Psoas muscle (tissue), 8 donors: ENCODE data around the gene AIMP2. TPM values are rescaled to one million over a fixed set of nuclear protein-coding genes. Genes with fewer than 3 reads are reported as not detected.
"Not testable (repeated sequence)": the region's sequence is repeated elsewhere in the genome, so short reads cannot be mapped to it uniquely, and the experiment has no call there.

Source experiments
- ATAC-seq, 4 donors: fragments of 200-7000 bp; cut with Tn5 transposase; one replicate each; pipeline ENCODE4 v1.9.1; 2020; ENCODE audit warnings: moderate library complexity in 3 of 4, mild to moderate bottlenecking in 2 of 4
- DNase-seq, 2 donors: peaks; one replicate each; pipeline ENCODE4 v3.0.0-alpha.2; 2020
- H3K27ac ChIP-seq: fragments of 200-600 bp; one replicate; pipeline ENCODE4 v1.8.0; 2022
- H3K27me3 ChIP-seq, 3 donors: fragments of 200-600 bp in 1 of 3; one replicate each; pipeline versions ENCODE4 v1.6.1 to v1.8.0; 2013 to 2022; ENCODE audit warnings: low read length in 2 of 3, mild to moderate bottlenecking in 2 of 3, moderate library complexity in 1 of 3; ENCODE audit not compliant: insufficient read depth in 3 of 3
- H3K36me3 ChIP-seq, 2 donors: fragments of 200-600 bp in 1 of 2; one replicate each; pipeline versions ENCODE4 v1.6.1 to v1.8.0; 2013 to 2022; ENCODE audit warnings: low read depth in 1 of 2, mild to moderate bottlenecking in 1 of 2, moderate library complexity in 1 of 2; ENCODE audit not compliant: insufficient read depth in 1 of 2
- H3K4me1 ChIP-seq: fragments of 200-600 bp; one replicate; pipeline ENCODE4 v1.8.0; 2022
- H3K4me3 ChIP-seq: fragments of 200-600 bp; one replicate; pipeline ENCODE4 v1.8.0; 2022; ENCODE audit warnings: mild to moderate bottlenecking
- H3K9me3 ChIP-seq: fragments of 200-600 bp; one replicate; pipeline ENCODE4 v1.8.0; 2022
- WGBS, 3 donors: extraction: QIAGEN DNeasy Blood & Tissue Kit; methylation state at CpG; one replicate each; pipeline versions ENCODE4 v1.1.6 to v1.1.7; 2013; 5-methylcytosine and 5-hydroxymethylcytosine counted together
- intact Hi-C, 2 donors: fragments of 100-400 bp; cut with DNase I; formaldehyde crosslinking; loops; one replicate each; pipeline versions ENCODE4 v1.11.0 to v1.14.2; 2022
- polyA plus RNA-seq, 3 donors: library from polyadenylated mRNA; stranded (reverse); fragments of 200-250 nt; gene quantifications; one replicate each; pipeline ENCODE4 v1.2.3, GENCODE V29; 2013
- total RNA-seq, 4 donors: library from RNA; stranded (reverse); fragmentation: NEBNext Ultra II Directional in 2 of 4; extraction: Animal tissue kit (Norgen Biotek cat#: 25700) in 2 of 4; gene quantifications; one replicate each; pipeline versions ENCODE4 v1.2.1 to v1.2.4, GENCODE V29; 2021 to 2023
- TF ChIP-seq, protein P1 (sequence below): fragments of 200-600 bp; IDR thresholded peaks from one replicate; pipeline ENCODE4 v1.8.0; 2022; ENCODE audit warnings: antibody characterized with exemption
- donor health status: healthy with polysubstance abuse.
- donor health status: DM: no; HTN: no; CAD: no; lungs with moderate emphysema.
- donor health status: Bipolar disorder and iron deficiency.
- donor health status: healthy.
- donor health status: DM: yes; HTN: yes; CAD: no.
- donor health status: DM: no; HTN: no; CAD: no.
- donor health status: DM: no; HTN: no; CAD: no.
- donor health status: DM: yes; HTN: yes; CAD: no.

The AIMP2 gene
- total and polyA plus RNA-seq, 7 donors = 78.9 to 184 (median 127) TPM

DNA sequence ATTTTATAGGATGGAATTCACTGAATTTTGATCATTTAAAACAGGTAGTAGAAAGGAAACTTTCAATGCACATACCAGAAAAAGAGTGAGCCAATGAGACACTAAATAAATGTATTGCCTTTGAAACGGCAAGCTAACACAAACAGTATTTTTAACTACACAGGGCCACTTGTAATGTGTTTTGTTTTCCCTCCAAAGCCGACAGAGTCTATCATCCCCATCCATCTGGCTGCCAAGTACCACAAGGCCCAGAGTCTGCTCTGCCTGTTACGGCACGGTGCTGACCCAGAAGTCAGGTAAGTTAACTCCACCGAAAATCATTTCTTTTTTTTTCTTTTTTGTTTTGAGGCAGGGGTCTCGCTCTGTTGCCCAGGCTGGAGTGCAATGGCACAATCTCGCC, 23.6 kb downstream of the AIMP2 start:
- Histone ChIP-seq H3K27me3 (no peaks in the 10 kb centered on the region), H3K4me3 (no peak overlapping the region), H3K9me3 (no peaks in the 10 kb centered on the region), H3K27ac (no peak overlapping the region), H3K36me3 (peaks cover 6 to 78% of the 10 kb centered on the region in 2 donors), H3K4me1 (peaks cover 6% of the 10 kb centered on the region)
- ATAC-seq (no peak), DNase-seq (no peak)
- TF ChIP-seq, protein P1, sequence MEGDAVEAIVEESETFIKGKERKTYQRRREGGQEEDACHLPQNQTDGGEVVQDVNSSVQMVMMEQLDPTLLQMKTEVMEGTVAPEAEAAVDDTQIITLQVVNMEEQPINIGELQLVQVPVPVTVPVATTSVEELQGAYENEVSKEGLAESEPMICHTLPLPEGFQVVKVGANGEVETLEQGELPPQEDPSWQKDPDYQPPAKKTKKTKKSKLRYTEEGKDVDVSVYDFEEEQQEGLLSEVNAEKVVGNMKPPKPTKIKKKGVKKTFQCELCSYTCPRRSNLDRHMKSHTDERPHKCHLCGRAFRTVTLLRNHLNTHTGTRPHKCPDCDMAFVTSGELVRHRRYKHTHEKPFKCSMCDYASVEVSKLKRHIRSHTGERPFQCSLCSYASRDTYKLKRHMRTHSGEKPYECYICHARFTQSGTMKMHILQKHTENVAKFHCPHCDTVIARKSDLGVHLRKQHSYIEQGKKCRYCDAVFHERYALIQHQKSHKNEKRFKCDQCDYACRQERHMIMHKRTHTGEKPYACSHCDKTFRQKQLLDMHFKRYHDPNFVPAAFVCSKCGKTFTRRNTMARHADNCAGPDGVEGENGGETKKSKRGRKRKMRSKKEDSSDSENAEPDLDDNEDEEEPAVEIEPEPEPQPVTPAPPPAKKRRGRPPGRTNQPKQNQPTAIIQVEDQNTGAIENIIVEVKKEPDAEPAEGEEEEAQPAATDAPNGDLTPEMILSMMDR = no peak
- intact Hi-C loops = no loop called here
- WGBS, 3 donors = 84 to 88% (median 86%) methylated on average over 7 of the region's 7 CpGs

DNA sequence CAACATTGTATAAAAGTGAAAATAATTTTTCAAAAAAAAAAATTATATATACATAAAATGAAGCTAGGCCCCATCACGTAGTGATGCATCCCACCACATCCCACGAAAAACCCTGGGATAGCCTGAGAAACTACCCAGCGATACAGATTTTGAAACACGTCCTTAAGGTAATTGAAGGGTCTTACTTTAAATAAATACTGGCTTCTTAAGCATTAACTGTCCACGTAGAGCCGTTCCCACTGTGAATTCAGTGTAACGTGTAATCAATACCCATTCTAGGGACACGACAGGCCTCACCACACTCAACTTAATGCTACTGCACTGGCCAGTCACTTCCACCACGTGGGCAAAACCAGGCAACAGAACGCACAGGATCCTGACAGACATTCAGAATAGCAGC, 26.1 kb downstream of the AIMP2 start:
- Histone ChIP-seq H3K36me3 (peaks cover 6 to 83% of the 10 kb centered on the region in 2 donors), H3K4me1 (peaks cover 6% of the 10 kb centered on the region), H3K9me3 (no peaks in the 10 kb centered on the region), H3K27me3 (no peaks in the 10 kb centered on the region), H3K4me3 (no peak overlapping the region), H3K27ac (no peak overlapping the region)
- DNase-seq (no peak), ATAC-seq (no peak)
- intact Hi-C loops = no loop called here
- TF ChIP-seq, protein P1 = no peak
- WGBS, 3 donors = 89 to 93% (median 91%) methylated on average over 10 of the region's 10 CpGs

DNA sequence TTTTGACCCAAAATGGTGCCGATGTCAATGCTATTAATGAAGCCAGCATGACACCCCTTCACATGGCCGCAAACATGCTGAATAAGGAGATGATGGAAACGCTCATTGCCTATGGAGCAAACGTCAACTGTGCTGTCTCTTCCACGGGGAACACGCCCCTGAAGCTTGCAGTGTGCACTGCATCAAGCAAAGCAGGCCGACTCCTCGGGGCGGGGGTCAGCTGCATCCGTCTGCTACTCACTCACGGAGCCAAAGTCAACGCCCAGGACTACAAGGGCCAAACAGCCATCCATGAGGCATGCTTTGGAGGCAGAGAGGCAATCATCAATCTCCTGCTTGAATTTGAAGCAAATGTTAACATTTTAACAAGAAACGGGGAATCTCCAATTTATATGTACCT, 26.6 kb downstream of the AIMP2 start:
- H3K27me3 ChIP-seq = no peaks in the 10 kb centered on the region
- DNase-seq = no peak
- peaks cover 11 to 84% of the 10 kb centered on the region in 2 donors for H3K36me3 ChIP-seq
- peaks cover 6% of the 10 kb centered on the region for H3K4me1 ChIP-seq
- WGBS, 3 donors = 90 to 93% (median 90%) methylated on average over 13 of the region's 13 CpGs
- no peak for ATAC-seq
- TF ChIP-seq, protein P1 = no peak
- H3K27ac ChIP-seq = no peak overlapping the region
- H3K9me3 ChIP-seq = no peaks in the 10 kb centered on the region
- intact Hi-C loops = no loop called here
- no peak overlapping the region for H3K4me3 ChIP-seq

DNA sequence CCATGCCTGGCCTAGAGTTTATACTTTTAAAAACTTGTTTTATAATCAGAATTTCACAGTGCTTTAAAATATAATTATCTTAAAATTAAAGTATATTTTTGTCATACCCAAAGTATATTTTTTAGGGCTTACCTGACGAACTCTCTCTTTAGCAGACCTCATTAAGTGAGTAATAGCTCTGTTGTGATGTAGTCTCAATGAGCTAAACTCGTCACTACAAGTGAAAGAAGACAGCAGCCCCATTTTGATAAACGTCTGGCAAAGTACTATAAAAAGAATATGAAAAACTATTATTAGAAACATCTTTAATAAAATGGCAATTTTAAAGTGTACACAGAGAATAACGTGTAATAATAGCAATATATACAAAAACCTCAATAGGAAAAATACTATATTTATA, 40.7 kb downstream of the AIMP2 start:
- H3K36me3 ChIP-seq = peaks cover 3 to 100% of the 10 kb centered on the region in 2 donors
- no peak for DNase-seq
- intact Hi-C loops = no loop called here
- H3K9me3 ChIP-seq = no peaks in the 10 kb centered on the region
- WGBS, 3 donors = 68 to 75% (median 71%) methylated on average over 4 of the region's 4 CpGs
- H3K4me3 ChIP-seq = no peak overlapping the region
- H3K27me3 ChIP-seq = no peaks in the 10 kb centered on the region
- TF ChIP-seq, protein P1 = no peak
- H3K27ac ChIP-seq = no peak overlapping the region
- ATAC-seq = no peak
- no peaks in the 10 kb centered on the region for H3K4me1 ChIP-seq

DNA sequence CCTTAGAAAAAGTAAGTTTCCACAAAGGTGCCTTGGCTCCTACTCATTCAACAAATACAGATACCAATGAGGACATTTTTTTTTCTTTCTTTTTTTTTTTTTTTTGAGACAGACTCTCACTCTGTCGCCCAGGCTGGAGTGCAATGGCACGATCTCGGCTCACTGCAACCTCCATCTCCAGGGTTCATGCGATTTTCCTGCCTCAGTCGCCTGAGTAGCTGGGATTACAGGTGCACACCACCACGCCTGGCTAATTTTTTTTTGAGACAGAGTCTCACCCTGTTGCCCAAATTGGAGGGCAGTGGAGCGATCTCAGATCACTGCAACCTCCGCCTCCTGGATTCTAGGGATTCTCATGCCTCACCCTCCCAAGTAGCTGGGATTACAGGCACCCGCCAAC, 42.1 kb downstream of the AIMP2 start:
- H3K27ac ChIP-seq, H3K27me3 ChIP-seq, H3K9me3 ChIP-seq, DNase-seq, intact Hi-C loops, H3K4me3 ChIP-seq, H3K4me1 ChIP-seq, ATAC-seq: not testable (repeated sequence)
- peaks cover 3 to 88% of the 10 kb centered on the region in 2 donors for H3K36me3 ChIP-seq
- 95 to 97% (median 95%) methylated on average over 9 of the region's 9 CpGs for WGBS, 3 donors
